Loucy (cell line): ENCODE data around the gene RNF168.
A peak's percentile ranks its signal among the peaks of the same experiment; 100 is the strongest.
"Not testable (repeated sequence)": the region's sequence is repeated elsewhere in the genome, so short reads cannot be mapped to it uniquely, and the experiment has no call there.

Experiments
- H2AFZ ChIP-seq: fragments of 200-600 bp; sonication (generic); 2 replicates; pipeline ENCODE4 v1.6.0; 2016; ENCODE audit warnings: antibody characterized with exemption, mild to moderate bottlenecking, low read length, moderate library complexity
- H3F3A ChIP-seq: fragments of 200-600 bp; 2 replicates; pipeline ENCODE4 v1.6.0; 2016; ENCODE audit warnings: antibody characterized with exemption, low read depth, mild to moderate bottlenecking
- H3K27me3 ChIP-seq: fragments of 200-600 bp; sonication (generic); 2 replicates; pipeline ENCODE4 v1.6.1; 2014; ENCODE audit warnings: low read length, mild to moderate bottlenecking; ENCODE audit not compliant: insufficient read depth, poor library complexity, severe bottlenecking
- H3K36me3 ChIP-seq: fragments of 200-600 bp; sonication (generic); 2 replicates; pipeline ENCODE4 v1.6.1; 2016; ENCODE audit warnings: low read length; ENCODE audit not compliant: insufficient read depth
- H3K4me1 ChIP-seq: fragments of 200-600 bp; sonication (generic); 2 replicates; pipeline ENCODE4 v1.5.1; 2014; ENCODE audit warnings: low read length, mild to moderate bottlenecking; ENCODE audit not compliant: insufficient read depth, poor library complexity, severe bottlenecking
- H3K4me2 ChIP-seq: fragments of 200-600 bp; sonication (generic); 2 replicates; pipeline ENCODE4 v1.6.0; 2014; ENCODE audit warnings: antibody characterized with exemption, low read length, low read depth, mild to moderate bottlenecking; ENCODE audit not compliant: poor library complexity, severe bottlenecking
- H3K4me3 ChIP-seq: fragments of 200-600 bp; sonication (generic); 2 replicates; pipeline ENCODE4 v1.5.1; 2014; ENCODE audit warnings: low read length, mild to moderate bottlenecking, mixed read lengths; ENCODE audit not compliant: poor library complexity, severe bottlenecking
- H3K79me2 ChIP-seq: fragments of 200-600 bp; sonication (generic); 2 replicates; pipeline ENCODE4 v1.6.1; 2014; ENCODE audit warnings: low read length; ENCODE audit not compliant: insufficient read depth
- H3K9ac ChIP-seq: fragments of 200-600 bp; sonication (generic); 2 replicates; pipeline ENCODE4 v1.6.0; 2014; ENCODE audit warnings: mild to moderate bottlenecking, low read depth, low read length, moderate library complexity; ENCODE audit not compliant: poor library complexity, severe bottlenecking
- H3K9me2 ChIP-seq: fragments of 200-600 bp; sonication (generic); replicated peaks from 2 replicates; pipeline ENCODE4 v1.6.1; 2016; ENCODE audit warnings: low read depth, low read length, mixed read lengths
- H3K9me3 ChIP-seq: fragments of 200-600 bp; sonication (generic); 2 replicates; pipeline ENCODE4 v1.6.1; 2014; ENCODE audit warnings: mild to moderate bottlenecking, antibody characterized with exemption, low read length, low read depth; ENCODE audit not compliant: insufficient read depth
- H4K20me1 ChIP-seq: fragments of 200-600 bp; sonication (generic); 2 replicates; pipeline ENCODE4 v1.6.0; 2014; ENCODE audit warnings: antibody characterized with exemption, low read length, mild to moderate bottlenecking; ENCODE audit not compliant: insufficient read depth, poor library complexity, severe bottlenecking
- EZH2phosphoT487 ChIP-seq: fragments of 200-600 bp; IDR thresholded peaks from 2 replicates; pipeline ENCODE4 v1.6.1; 2018; ENCODE audit warnings: antibody characterized with exemption, mild to moderate bottlenecking, moderate library complexity, borderline replicate concordance
- TF ChIP-seq, protein P1 (sequence below): fragments of 200-600 bp; sonication (generic); conservative IDR thresholded peaks from 2 replicates; pipeline ENCODE4 v1.5.1; 2014; ENCODE audit warnings: mild to moderate bottlenecking, antibody characterized with exemption, low read length

Gene RNF168

DNA sequence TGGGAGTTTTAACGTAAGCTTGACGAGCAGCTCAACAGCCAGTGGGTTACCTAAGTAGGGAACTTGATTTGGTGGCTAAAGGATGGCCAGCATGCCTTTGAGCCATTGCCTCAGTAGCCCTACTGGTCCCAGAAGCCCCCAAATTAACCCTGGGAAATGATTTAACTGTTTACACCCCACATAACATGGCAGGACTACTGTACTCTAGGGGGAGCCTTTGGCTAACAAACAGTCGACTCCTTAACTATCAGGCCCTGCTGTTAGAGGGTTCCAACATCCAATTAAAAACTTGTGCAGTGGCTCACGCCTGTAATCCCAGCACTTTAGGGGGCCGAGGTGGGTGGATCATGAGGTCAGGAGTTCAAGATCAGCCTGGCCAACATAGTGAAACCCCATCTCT lies 21.0 kb upstream of the RNF168 start:
- peaks cover 7% of the 10 kb centered on the region; the same call in 1 of the 2 replicates for H3K9me3 ChIP-seq
- no peak for TF ChIP-seq EZH2phosphoT487
- TF ChIP-seq, protein P1, sequence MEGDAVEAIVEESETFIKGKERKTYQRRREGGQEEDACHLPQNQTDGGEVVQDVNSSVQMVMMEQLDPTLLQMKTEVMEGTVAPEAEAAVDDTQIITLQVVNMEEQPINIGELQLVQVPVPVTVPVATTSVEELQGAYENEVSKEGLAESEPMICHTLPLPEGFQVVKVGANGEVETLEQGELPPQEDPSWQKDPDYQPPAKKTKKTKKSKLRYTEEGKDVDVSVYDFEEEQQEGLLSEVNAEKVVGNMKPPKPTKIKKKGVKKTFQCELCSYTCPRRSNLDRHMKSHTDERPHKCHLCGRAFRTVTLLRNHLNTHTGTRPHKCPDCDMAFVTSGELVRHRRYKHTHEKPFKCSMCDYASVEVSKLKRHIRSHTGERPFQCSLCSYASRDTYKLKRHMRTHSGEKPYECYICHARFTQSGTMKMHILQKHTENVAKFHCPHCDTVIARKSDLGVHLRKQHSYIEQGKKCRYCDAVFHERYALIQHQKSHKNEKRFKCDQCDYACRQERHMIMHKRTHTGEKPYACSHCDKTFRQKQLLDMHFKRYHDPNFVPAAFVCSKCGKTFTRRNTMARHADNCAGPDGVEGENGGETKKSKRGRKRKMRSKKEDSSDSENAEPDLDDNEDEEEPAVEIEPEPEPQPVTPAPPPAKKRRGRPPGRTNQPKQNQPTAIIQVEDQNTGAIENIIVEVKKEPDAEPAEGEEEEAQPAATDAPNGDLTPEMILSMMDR: peak; percentile 67
- no peak overlapping the region for H3K9ac ChIP-seq
- H3F3A ChIP-seq: no peaks in the 10 kb centered on the region
- no peak overlapping the region for H3K4me2 ChIP-seq
- no peak overlapping the region for H3K4me3 ChIP-seq
- peaks cover 7% of the 10 kb centered on the region for H3K4me1 ChIP-seq
- H3K79me2 ChIP-seq: no peaks in the 10 kb centered on the region
- H4K20me1 ChIP-seq: no peaks in the 10 kb centered on the region
- no peaks in the 10 kb centered on the region for H3K27me3 ChIP-seq
- no peaks in the 10 kb centered on the region for H3K36me3 ChIP-seq
- H3K9me2 ChIP-seq: no peaks in the 10 kb centered on the region
- H2AFZ ChIP-seq: no peak overlapping the region

DNA sequence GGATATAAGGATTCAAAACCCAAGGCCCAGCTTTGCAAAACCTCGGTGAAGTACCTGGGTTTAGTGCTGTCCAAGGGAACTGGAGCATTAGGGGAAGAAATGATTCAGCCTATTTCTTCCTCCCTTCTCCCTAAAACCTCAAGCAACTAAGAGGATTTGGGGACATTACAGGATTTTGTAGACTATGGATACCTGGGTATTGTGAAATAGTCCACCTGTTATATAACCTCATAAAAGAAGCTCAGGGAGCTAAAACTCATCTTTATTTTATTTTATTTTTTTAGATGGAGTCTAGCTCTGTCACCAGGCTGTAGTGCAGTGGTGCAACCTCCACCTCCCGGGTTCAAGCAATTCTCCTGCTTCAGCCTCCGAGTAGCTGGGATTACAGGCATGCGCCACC lies 20.3 kb upstream of the RNF168 start:
- H3K9me2 ChIP-seq: no peaks in the 10 kb centered on the region
- H3K9me3 ChIP-seq: peaks cover 7% of the 10 kb centered on the region; the same call in 1 of the 2 replicates
- H3K79me2 ChIP-seq: no peaks in the 10 kb centered on the region; the same call in 1 of the 2 replicates
- no peaks in the 10 kb centered on the region for H3K36me3 ChIP-seq
- H3K4me3 ChIP-seq: no peak overlapping the region
- H3F3A ChIP-seq: no peaks in the 10 kb centered on the region
- H3K4me2 ChIP-seq: no peak overlapping the region
- no peaks in the 10 kb centered on the region for H3K27me3 ChIP-seq
- H3K4me1 ChIP-seq: peaks cover 4% of the 10 kb centered on the region
- no peak overlapping the region for H3K9ac ChIP-seq
- no peak overlapping the region for H2AFZ ChIP-seq
- no peaks in the 10 kb centered on the region for H4K20me1 ChIP-seq
- TF ChIP-seq EZH2phosphoT487: no peak
- TF ChIP-seq, protein P1: no peak

DNA sequence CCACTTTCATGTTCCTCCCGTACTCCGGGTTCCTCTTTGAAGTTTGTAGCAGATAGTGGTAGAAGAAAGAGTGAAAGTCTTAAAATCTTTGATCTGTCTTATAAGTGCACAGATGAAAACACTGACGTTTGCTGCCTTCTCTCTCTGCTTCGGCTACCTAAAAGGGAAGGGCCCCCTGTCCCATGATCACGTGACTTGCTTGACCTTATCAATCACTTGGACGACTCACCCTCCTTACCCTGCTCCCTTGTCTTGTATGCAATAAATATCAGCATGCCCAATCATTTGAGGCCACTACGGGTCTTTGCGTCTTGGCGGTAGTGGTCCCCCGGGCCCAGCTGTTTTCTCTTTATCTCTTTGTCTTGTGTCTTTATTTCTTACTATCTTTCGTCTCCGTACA lies 17.7 kb upstream of the RNF168 start:
- not testable (repeated sequence) for H3K36me3 ChIP-seq, H2AFZ ChIP-seq, H3K79me2 ChIP-seq, H3K9me2 ChIP-seq, H3F3A ChIP-seq, H3K9ac ChIP-seq, H3K4me2 ChIP-seq, H4K20me1 ChIP-seq, H3K4me3 ChIP-seq, H3K27me3 ChIP-seq, H3K9me3 ChIP-seq
- H3K4me1 ChIP-seq: peaks cover 13% of the 10 kb centered on the region

DNA sequence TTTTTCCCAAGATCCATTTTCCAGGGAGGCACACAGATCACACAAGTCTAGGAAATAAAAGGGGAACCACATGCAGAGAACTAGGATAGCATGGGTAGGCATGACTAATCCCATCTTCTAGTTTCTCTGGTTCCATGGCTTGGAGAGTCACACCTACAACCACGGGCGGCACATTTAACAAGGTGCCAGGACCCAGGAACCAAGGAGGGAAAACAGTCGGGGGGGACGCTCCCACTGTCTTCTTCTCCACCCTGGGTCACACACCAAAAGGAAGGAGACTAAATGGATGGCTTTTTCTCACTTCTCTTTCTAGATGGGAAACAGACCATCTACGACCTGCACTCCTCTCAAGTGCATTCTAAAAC lies 16.1 kb upstream of the RNF168 start:
- H3K27me3 ChIP-seq: no peaks in the 10 kb centered on the region
- H3K36me3 ChIP-seq: no peaks in the 10 kb centered on the region
- no peaks in the 10 kb centered on the region for H3K9me2 ChIP-seq
- peaks cover 25% of the 10 kb centered on the region for H3K4me1 ChIP-seq
- no peak overlapping the region for H3K9ac ChIP-seq
- no peak for TF ChIP-seq EZH2phosphoT487
- TF ChIP-seq, protein P1: no peak
- H3K4me2 ChIP-seq: no peak overlapping the region
- H3K9me3 ChIP-seq: peaks cover 7% of the 10 kb centered on the region; the same call in 1 of the 2 replicates
- no peak overlapping the region for H3K4me3 ChIP-seq
- no peak overlapping the region for H2AFZ ChIP-seq
- H3F3A ChIP-seq: no peaks in the 10 kb centered on the region
- H4K20me1 ChIP-seq: no peaks in the 10 kb centered on the region
- peaks cover 23% of the 10 kb centered on the region for H3K79me2 ChIP-seq
